RKO (cell line): Measurements from ENCODE around the gene DDR1.

Source experiments
- DNase-seq: peaks from one replicate; pipeline ENCODE4 v3.0.0-alpha.2; 2016; ENCODE audit warnings: low spot score

DDR1 gene

DNA sequence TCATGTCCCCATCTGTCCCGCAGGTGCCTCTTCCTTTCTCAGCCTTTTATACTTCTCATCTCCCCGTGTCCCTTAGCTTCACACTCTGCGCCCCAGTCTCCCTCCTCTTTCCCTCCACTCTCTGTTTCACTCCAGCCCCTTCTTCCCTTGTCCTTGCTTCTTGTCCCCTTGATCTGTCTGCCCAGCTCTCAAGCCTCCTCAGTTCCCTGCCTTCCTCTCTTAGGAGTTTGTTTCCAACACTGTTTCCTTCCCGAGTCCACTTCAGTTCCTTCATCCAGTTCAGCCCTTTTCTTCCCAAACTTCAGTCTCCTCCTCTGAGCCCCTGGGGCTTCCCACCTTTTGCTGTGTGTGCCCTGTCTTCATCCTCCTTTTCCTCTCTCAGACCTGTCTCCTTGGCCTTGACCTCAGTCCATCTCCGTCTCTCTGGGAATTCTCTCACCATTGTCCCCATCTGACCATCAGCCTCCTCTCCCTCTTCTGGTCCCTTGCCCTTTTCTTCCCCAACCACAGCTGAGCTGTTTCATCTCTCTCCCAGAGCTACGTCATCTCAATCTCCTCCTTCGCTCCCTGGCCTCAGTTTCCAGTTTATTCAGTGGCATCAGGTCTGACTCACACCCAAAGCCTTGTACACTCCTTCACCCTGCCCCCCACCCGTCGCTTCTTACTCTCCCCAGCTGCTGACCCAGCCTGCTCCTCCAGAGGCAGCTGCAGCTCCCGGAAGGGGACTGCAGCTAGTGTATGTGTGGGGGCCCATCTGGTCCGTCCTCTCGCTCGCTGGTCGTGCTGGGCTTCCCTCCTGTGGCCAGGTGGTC is 2.7 kb upstream of the DDR1 start:
- no peak for DNase-seq

GRCh38 chr6:30882204-30882758 is 2.0 kb upstream of the DDR1 start:
- DNase-seq: no peak

- no peak for DNase-seq
These were observed 1.3 kb upstream of the DDR1 start for GRCh38 chr6:30882759-30883684.

DNA sequence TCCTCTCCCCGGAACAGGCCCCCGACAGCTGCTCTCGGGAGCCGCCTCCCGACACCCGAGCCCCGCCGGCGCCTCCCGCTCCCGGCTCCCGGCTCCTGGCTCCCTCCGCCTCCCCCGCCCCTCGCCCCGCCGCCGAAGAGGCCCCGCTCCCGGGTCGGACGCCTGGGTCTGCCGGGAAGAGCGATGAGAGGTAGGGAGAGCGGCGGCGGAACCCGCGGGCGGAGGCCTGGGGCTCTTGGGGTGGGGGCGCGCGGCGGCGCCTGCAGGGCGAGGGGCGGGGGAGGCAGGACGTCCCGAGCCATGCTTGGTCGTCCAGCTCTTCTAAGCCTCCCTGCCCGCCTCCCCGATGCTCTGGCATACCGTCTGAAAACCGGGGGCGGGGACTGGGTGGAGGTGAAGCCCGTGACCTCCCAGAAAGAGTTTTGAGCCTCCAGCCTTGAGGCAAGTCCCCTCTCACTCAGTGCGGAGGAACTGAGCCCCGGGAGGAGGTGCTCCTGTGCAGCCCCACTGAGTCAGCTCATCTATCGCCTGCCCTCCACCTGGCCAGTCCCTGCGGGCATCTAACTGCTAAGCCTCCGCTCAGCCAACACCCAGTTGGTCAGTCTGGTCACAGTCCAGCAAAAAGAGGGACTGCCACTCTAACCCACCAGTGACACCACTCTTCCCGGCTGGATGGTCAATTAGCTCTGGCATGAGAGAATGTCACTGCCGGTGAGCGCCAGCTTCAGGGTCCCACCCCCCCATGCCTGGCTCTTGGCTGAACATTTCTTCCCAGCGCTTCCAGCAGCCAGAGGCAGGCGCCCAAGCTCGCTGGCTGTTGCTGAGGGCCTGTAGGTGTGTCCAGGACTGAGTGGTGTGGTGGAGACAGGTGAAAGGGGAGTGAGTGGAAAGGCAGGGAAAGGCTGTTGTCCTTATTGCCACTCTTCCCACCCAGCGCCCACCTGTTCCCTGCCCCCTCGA is 482 bp downstream of the DDR1 start:
- peak; percentile 68 for DNase-seq

- DNase-seq: no peak
These were observed 1.2 kb downstream of the DDR1 start for GRCh38 chr6:30885481-30885998.

DNA sequence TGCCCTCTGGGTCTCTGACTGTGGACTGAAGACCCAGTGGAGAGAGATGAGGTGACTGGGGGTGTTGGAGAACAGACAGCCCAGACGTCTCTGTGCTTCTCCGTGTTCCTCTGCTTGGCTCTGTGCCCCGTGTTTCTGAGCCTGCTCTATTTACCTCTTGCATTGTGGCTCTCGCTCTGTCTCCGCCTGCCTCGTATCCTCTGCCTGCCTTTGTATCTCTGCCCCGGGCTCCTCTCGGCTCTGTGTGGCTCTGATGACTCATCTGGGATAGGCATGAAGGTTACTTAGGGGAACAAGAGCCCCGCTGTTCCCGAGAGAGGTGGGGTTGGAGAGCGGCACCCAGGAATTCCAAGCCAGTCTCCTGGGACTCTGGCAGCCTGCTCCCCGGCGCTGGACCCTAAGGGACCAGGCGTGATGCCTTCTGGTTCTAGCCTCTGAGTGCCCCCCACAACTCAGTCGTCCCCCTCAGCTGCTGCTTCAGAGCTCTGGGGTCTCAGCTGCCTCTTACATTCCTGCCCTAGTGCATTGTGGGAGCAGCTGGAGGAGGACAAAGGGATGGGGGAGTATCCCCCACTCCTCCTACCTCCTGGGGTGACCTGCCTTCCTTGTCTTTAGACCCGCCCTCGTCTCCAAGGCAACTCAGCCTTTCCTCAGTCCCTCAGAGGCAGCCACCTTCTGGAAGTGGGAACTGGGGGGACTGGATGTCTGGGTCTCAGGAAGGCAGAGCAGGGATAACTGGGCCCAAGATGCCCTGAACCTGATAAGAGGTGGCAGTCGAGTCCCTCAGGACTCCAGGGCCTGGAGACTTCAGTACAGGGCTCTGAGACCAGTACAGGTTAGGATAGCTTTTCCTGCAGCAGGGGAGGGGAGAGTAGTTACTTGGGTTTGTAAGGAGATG is 1.9 kb downstream of the DDR1 start:
- DNase-seq: peak; percentile 50

DNA sequence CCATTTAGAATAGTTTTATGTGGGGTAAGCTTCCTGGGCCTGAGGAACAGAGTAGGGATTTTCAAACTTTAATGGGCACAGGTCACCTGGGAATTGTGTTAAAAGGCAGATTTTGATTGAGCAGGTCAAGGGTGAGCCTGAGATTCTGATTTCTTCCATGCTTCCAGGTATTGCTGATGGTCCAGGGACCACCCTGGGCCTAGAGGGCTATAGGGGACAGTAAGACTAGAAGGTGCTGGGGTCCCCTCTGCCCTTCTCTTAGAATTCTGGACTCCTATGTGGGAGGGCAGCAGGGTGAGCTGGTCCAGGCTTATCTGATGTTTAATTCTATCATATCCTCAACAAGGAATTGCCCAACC is 2.6 kb downstream of the DDR1 start:
- DNase-seq: no peak

GRCh38 chr6:30887901-30888815 is 3.8 kb downstream of the DDR1 start:
- no peak for DNase-seq

DNA sequence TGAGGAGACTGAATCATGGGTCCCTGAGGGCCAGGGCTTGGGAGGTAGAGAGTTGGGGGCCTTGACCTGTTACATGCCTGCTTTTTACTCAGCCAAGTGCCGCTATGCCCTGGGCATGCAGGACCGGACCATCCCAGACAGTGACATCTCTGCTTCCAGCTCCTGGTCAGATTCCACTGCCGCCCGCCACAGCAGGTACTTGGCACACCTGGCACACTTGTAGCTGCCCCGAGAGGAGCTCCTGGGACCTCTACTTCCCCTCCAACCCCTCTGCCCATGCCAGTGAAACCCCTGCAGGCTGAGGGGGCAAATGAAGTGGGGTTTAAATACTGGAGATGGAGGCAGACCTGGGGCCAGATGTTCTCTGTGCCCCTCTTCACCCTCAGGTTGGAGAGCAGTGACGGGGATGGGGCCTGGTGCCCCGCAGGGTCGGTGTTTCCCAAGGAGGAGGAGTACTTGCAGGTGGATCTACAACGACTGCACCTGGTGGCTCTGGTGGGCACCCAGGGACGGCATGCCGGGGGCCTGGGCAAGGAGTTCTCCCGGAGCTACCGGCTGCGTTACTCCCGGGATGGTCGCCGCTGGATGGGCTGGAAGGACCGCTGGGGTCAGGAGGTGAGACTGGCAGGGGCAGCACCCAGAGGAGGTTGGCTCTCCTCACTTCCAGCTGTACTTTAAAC is 4.6 kb downstream of the DDR1 start:
- no peak for DNase-seq

GRCh38 chr6:30889496-30889885 is 5.2 kb downstream of the DDR1 start:
- DNase-seq: no peak

- no peak for DNase-seq
These were observed 5.8 kb downstream of the DDR1 start for GRCh38 chr6:30889921-30890645.

DNA sequence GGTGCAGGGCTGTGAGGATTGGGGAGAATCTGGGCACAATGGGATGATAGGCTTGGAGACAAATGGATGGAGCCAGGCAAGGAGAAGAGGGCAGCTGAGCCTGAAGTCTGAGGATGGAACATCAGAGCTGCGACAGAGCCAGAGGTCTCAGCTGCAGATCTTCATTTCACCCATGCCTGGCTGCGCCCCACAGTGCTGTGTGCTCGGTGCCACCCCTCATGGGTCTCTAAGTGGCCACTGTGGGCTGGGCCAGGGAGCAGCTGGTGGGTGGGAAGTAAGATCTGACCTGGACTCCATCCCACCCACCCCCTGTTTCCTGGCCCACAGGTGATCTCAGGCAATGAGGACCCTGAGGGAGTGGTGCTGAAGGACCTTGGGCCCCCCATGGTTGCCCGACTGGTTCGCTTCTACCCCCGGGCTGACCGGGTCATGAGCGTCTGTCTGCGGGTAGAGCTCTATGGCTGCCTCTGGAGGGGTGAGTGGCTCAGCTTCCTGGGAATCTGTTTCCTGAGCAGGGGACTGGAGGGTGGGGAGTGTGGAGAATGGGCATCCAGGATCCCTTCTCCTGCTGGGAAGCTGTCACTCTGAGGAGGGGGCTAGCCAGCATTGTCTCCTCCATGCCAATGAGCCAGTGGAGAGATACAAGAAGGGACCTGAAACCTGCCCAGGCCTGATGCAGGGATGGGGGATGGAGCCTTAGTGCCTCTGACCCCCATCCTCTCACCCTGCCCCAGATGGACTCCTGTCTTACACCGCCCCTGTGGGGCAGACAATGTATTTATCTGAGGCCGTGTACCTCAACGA is 6.5 kb downstream of the DDR1 start:
- DNase-seq: no peak

- DNase-seq: no peak
These were observed 7.1 kb downstream of the DDR1 start for GRCh38 chr6:30891450-30891723.

DNA sequence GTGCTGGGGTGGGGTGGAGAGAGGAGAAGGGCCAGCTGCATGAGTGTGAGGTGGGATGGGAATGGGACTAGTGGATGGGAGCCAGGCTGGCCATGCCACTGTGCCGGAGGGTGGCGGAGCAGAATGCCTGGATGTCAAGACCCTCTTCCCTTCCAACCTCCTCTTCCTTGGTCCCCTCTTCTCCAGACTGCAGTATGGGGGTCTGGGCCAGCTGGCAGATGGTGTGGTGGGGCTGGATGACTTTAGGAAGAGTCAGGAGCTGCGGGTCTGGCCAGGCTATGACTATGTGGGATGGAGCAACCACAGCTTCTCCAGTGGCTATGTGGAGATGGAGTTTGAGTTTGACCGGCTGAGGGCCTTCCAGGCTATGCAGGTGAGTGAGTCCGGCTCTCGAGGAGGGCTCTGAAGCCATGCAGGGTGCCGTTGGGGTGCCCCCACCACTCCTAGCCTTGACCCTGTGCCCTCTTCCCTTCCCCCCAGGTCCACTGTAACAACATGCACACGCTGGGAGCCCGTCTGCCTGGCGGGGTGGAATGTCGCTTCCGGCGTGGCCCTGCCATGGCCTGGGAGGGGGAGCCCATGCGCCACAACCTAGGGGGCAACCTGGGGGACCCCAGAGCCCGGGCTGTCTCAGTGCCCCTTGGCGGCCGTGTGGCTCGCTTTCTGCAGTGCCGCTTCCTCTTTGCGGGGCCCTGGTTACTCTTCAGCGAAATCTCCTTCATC is 7.7 kb downstream of the DDR1 start:
- no peak for DNase-seq

GRCh38 chr6:30893001-30893591 is 8.8 kb downstream of the DDR1 start:
- DNase-seq: no peak

- no peak for DNase-seq
These were observed 9.3 kb downstream of the DDR1 start for GRCh38 chr6:30893666-30894065.
